Calu3 (cell line): Measurements from ENCODE around the gene NECAB3. TPM values are rescaled to one million over a fixed set of nuclear protein-coding genes. Genes with fewer than 3 reads are reported as not detected.
A peak's percentile ranks its signal among the peaks of the same experiment; 100 is the strongest.

Source experiments
- BruUV-seq: library from RNA; stranded (reverse); fragments of 400-500 nt; replicated peaks from 2 replicates; lab custom pipeline; 2021; lab: Mats Ljungman, UMichigan
- CTCF ChIA-PET: fragments of 300-600 bp; sonication (Branson Sonifier 250); formaldehyde crosslinking; loops from one replicate; lab custom pipeline; 2022; ENCODE audit warnings: antibody characterized with exemption; lab: Charles Lee
- DNase-seq: peaks from one replicate; pipeline ENCODE4 v3.0.0; 2022
- H3K27ac Mint-ChIP-seq: one replicate; pipeline ENCODE4 v1.8.0; 2022; ENCODE audit warnings: mixed read lengths; ENCODE audit not compliant: unreplicated experiment
- H3K27me3 Mint-ChIP-seq: one replicate; pipeline ENCODE4 v1.8.0; 2022; ENCODE audit warnings: mixed read lengths; ENCODE audit not compliant: unreplicated experiment
- H3K36me3 Mint-ChIP-seq: one replicate; pipeline ENCODE4 v1.8.0; 2022; ENCODE audit warnings: mild to moderate bottlenecking, moderate library complexity, mixed read lengths; ENCODE audit not compliant: insufficient read depth, unreplicated experiment
- H3K4me1 Mint-ChIP-seq: one replicate; pipeline ENCODE4 v1.8.0; 2022; ENCODE audit warnings: mild to moderate bottlenecking, low read depth, mixed read lengths; ENCODE audit not compliant: unreplicated experiment
- H3K4me3 Mint-ChIP-seq: one replicate; pipeline ENCODE4 v1.8.0; 2022; ENCODE audit warnings: mild to moderate bottlenecking, low read depth, moderate library complexity, mixed read lengths; ENCODE audit not compliant: unreplicated experiment
- H3K9me3 Mint-ChIP-seq: one replicate; pipeline ENCODE4 v1.8.0; 2022; ENCODE audit warnings: low read depth, mixed read lengths; ENCODE audit not compliant: unreplicated experiment
- intact Hi-C: fragments of 100-400 bp; cut with micrococcal nuclease; formaldehyde crosslinking; loops from one replicate; pipeline ENCODE4 v1.10.0; 2022; ENCODE audit not compliant: unreplicated experiment
- total RNA-seq: library from RNA; stranded (reverse); gene quantifications from 2 replicates; pipeline ENCODE4 v1.2.3, GENCODE V29; 2022
- TF ChIP-seq, protein P1 (sequence below): fragments of 200-600 bp; IDR thresholded peaks from one replicate; pipeline ENCODE4 v1.8.0; 2022; ENCODE audit warnings: antibody characterized with exemption; ENCODE audit not compliant: unreplicated experiment

Gene NECAB3
- total RNA-seq, 1 experiment from 2014 or later: 80.8 TPM

- Mint-ChIP-seq H3K36me3 (peaks cover 63% of the 10 kb centered on the region), H3K4me1 (peaks cover 39% of the 10 kb centered on the region), H3K27me3 (no peaks in the 10 kb centered on the region), H3K9me3 (no peaks in the 10 kb centered on the region), H3K27ac (peak overlapping the region; percentile 81), H3K4me3 (peak overlapping the region; percentile 89)
- TF ChIP-seq, protein P1, sequence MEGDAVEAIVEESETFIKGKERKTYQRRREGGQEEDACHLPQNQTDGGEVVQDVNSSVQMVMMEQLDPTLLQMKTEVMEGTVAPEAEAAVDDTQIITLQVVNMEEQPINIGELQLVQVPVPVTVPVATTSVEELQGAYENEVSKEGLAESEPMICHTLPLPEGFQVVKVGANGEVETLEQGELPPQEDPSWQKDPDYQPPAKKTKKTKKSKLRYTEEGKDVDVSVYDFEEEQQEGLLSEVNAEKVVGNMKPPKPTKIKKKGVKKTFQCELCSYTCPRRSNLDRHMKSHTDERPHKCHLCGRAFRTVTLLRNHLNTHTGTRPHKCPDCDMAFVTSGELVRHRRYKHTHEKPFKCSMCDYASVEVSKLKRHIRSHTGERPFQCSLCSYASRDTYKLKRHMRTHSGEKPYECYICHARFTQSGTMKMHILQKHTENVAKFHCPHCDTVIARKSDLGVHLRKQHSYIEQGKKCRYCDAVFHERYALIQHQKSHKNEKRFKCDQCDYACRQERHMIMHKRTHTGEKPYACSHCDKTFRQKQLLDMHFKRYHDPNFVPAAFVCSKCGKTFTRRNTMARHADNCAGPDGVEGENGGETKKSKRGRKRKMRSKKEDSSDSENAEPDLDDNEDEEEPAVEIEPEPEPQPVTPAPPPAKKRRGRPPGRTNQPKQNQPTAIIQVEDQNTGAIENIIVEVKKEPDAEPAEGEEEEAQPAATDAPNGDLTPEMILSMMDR: no peak
- CTCF ChIA-PET: interaction anchor here (0.6 to 2.7 kb wide), 6 partner anchors 9 to 263 kb away, joined by 3 to 16 read pairs (median 6); partner anchors contain the start of gene CDK5RAP1
- intact Hi-C loops: loop anchor here (10.0 kb wide), 1 partner anchor 451 kb away; the partner anchor contains the start of gene EIF2S2
- no peak for DNase-seq
- no TSS peak for BruUV-seq
Measured at GRCh38 chr20:33664085-33664761, 10.0 kb downstream of the NECAB3 start.

DNA sequence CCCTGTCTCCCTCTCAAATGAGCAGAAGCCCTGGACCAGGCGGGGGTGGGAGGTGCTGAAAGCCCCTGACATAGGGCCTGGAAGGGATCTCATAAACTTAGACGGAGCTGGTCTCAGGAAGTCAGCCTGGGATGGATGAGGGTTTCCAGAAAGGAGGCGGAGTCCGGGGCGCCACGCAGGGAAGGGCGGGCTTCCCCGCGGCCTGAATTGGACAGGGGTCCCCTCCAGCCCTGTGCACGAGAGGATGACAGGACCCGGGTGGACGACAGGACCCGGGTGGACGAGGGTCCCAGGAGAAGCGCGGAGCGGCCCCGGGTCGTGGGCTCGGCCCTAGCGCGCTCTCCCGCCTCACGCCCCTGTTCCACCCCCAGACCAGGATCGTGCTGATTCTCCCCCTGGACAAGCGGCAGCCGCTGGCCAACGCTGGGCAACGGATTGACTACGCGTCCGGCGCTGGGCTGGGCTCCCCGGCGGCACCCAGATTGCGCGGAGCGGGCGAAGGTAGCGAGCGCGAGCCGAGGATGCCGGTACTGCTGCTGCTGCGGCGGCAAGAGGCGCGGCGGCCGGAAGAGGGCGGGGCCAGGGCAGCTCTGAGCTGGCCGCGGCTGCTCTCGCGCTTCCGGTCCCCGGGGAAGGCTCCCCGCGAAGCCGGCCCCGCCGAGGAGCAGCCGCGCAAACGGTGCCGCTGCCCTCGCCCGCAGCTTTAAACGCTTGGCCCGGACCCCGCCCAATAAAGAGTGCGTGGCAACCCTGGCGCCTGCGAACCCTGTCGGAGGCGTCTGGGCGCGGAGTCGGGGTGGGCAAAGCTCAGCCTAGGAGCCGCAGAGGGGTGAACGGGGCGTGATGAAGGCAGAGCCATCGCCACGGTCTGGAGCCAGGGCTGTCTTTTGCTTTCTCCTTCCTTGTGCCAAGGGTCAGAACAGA lies 10.8 kb downstream of the NECAB3 start:
- Mint-ChIP-seq H3K4me1 (peaks cover 39% of the 10 kb centered on the region), H3K27ac (peak overlapping the region; percentile 81), H3K36me3 (peaks cover 60% of the 10 kb centered on the region), H3K9me3 (no peaks in the 10 kb centered on the region), H3K4me3 (peak overlapping the region; percentile 89), H3K27me3 (no peaks in the 10 kb centered on the region)
- CTCF ChIA-PET: interaction anchor here (0.5 to 2.7 kb wide), 14 partner anchors 10 to 1724 kb away, joined by 3 to 16 read pairs (median 4); partner anchors contain the start of genes CBFA2T2 and CDK5RAP1
- DNase-seq: peak; percentile 92
- intact Hi-C loops: loop anchor here (10.0 kb wide), 1 partner anchor 451 kb away; the partner anchor contains the start of gene EIF2S2
- TSS peak; percentile 7 for BruUV-seq
- TF ChIP-seq, protein P1: no peak

DNA sequence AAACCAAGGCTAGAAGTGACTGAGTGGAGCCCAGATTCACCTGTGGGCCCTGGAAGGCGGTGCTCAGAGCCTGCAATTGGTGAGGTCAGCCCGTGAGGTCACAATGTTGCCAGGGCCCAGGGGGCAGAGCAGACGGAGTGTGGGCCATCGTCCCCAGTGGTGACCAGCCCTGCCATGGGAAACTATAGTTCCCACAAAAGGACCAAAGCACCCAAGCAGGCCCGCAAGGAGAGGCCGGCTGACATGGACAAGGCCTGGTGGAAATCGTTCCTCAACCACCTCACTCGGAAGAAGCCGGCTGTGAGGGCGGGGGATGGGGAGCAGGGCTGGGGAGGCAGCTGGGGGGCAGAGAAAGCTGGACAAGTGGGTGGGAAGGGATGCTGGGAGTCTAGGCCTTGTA lies 12.1 kb downstream of the NECAB3 start, which contains the start of gene C20orf144:
TSS of gene C20orf144 (plus strand) at position 156 of the 400 bp plus-strand sequence. CDS start at position 175, 19 bp downstream.
- no peaks in the 10 kb centered on the region for H3K27me3 Mint-ChIP-seq

More for the DNA sequence above, 12.1 kb downstream of the NECAB3 start, which contains the start of gene C20orf144:
- Mint-ChIP-seq H3K36me3 (peaks cover 48% of the 10 kb centered on the region), H3K27ac (peak within 1 kb of the TSS; percentile 81), H3K9me3 (no peaks in the 10 kb centered on the region), H3K4me1 (peaks cover 39% of the 10 kb centered on the region), H3K4me3 (peak within 1 kb of the TSS; percentile 89)
- intact Hi-C loops: loop anchor here (10.0 kb wide), 1 partner anchor 453 kb away; the partner anchor contains the start of gene EIF2S2
- TF ChIP-seq, protein P1: no peak
- CTCF ChIA-PET: interaction anchor here (0.8 kb wide), 1 partner anchor 11 kb away, joined by 3 read pairs; no protein-coding TSS in a partner anchor
- no peak for DNase-seq
- no TSS peak for BruUV-seq
